ENCODE data around the gene TXNL4B. TPM values are rescaled to one million over a fixed set of nuclear protein-coding genes. Genes with fewer than 3 reads are reported as not detected.

TXNL4B gene
- polyA plus RNA-seq, 3 donors, result 6.4 to 10.9 (median 7.0) TPM

DNA sequence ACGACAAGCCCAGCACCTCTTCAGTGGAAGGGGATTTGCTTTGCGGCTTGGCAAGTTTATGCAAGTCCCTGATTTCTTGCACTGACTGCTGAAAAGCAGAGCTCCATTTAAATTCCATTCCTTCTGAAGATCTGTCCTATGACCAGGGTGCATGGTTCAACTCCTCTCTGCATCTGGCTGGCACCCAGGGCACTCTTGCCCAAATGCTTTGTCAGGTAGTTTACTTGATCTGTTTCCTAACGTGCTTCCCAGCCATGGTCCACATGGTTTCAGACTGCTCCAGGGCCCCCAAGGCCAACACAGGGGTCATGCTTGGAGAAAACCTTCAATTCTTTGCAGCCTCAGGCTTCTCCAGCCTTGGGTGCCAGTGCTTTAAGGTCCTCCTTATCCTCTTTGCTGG, 50.4 kb downstream of the TXNL4B start:
- H3K4me3 Mint-ChIP-seq, result no peak overlapping the region
- WGBS (ENCODE audit: insufficient coverage), result 93% methylated on average over 3 of the region's 3 CpGs
- peaks cover 8 to 12% of the 10 kb centered on the region in 2 donors for H3K36me3 Mint-ChIP-seq
- H3K9me3 Mint-ChIP-seq, result peaks cover 0 to 8% (median 3%) of the 10 kb centered on the region in 7 donors
- H4K20me1 ChIP-seq (ENCODE audit: insufficient read depth, low read length), result no peaks in the 10 kb centered on the region
- H3K27ac ChIP-seq (ENCODE audit: low read depth in 1 of 2, low read length in 2 of 2), result no peak overlapping the region
- intact Hi-C loops (cut with micrococcal nuclease), result no loop called here
- no peak overlapping the region for H3K4me3 ChIP-seq (replicated peaks in 1 of 3; ENCODE audit: low read depth in 2 of 3, low read length in 3 of 3)
- no peak overlapping the region for H2AFZ ChIP-seq (ENCODE audit: insufficient read depth, low read depth, low read length, poor library complexity, severe bottlenecking)
- H3K9ac ChIP-seq (ENCODE audit: insufficient read depth, low read length, poor library complexity, severe bottlenecking), result no peak overlapping the region
- H3K4me1 Mint-ChIP-seq, result peaks cover 10% of the 10 kb centered on the region
- H3K9me3 ChIP-seq (replicated peaks in 1 of 2; ENCODE audit: control insufficient read depth in 1 of 2, insufficient read depth in 1 of 2, low read length in 2 of 2), result no peaks in the 10 kb centered on the region
- TF ChIP-seq, protein P1, sequence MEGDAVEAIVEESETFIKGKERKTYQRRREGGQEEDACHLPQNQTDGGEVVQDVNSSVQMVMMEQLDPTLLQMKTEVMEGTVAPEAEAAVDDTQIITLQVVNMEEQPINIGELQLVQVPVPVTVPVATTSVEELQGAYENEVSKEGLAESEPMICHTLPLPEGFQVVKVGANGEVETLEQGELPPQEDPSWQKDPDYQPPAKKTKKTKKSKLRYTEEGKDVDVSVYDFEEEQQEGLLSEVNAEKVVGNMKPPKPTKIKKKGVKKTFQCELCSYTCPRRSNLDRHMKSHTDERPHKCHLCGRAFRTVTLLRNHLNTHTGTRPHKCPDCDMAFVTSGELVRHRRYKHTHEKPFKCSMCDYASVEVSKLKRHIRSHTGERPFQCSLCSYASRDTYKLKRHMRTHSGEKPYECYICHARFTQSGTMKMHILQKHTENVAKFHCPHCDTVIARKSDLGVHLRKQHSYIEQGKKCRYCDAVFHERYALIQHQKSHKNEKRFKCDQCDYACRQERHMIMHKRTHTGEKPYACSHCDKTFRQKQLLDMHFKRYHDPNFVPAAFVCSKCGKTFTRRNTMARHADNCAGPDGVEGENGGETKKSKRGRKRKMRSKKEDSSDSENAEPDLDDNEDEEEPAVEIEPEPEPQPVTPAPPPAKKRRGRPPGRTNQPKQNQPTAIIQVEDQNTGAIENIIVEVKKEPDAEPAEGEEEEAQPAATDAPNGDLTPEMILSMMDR (IDR thresholded peaks at IDR 0.05), result no peak
- H3K27me3 Mint-ChIP-seq (ENCODE audit: low read depth in 3 of 3), result peaks cover 0 to 3% (median 2%) of the 10 kb centered on the region in 3 donors
- H3K4me2 ChIP-seq (replicated peaks; ENCODE audit: extremely low read depth, low read length, poor library complexity, severe bottlenecking), result no peak overlapping the region
- H3K4me1 ChIP-seq (ENCODE audit: control insufficient read depth in 1 of 2, insufficient read depth in 2 of 2, low read length in 2 of 2), result no peaks in the 10 kb centered on the region
- no peaks in the 10 kb centered on the region for H3K79me2 ChIP-seq (ENCODE audit: insufficient read depth, low read length)
- no peak overlapping the region for H3K27ac Mint-ChIP-seq
- DNase-seq, result no peak
- no peaks in the 10 kb centered on the region for H3K36me3 ChIP-seq (replicated peaks in 1 of 2; ENCODE audit: control insufficient read depth in 1 of 2, insufficient read depth in 2 of 2, low read length in 2 of 2)
- no peaks in the 10 kb centered on the region for H3K27me3 ChIP-seq (ENCODE audit: control insufficient read depth in 2 of 2, insufficient read depth in 2 of 2, low read length in 2 of 2)

DNA sequence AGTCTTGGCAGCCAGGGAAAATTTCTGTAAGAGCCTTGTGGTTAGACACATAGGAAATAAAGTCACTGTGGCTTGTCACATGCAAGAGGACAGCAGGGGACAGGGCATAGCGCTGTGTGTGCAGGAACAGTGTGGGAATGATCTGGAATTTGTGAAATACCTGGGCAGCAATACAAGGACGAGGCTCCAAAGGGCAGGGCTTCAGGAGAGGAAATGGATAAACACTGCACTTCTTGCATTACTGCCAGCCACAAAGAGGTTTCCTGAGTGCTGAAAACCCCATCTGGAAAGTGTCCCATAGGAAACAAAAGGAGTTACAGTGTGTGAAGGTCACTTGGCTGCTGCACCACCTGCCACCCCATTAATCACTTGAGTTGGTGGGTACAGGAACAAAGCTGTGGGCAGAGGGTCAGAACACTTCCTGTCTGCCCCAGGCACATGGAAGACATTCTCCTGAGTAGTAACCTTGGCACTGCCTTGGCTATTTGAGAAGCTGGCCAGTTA, 51.2 kb downstream of the TXNL4B start:
- Histone ChIP-seq H3K4me1 (ENCODE audit: control insufficient read depth in 1 of 2, insufficient read depth in 2 of 2, low read length in 2 of 2) (no peaks in the 10 kb centered on the region), H3K4me2 (replicated peaks; ENCODE audit: extremely low read depth, low read length, poor library complexity, severe bottlenecking) (no peak overlapping the region), H4K20me1 (ENCODE audit: insufficient read depth, low read length) (no peaks in the 10 kb centered on the region), H2AFZ (ENCODE audit: insufficient read depth, low read depth, low read length, poor library complexity, severe bottlenecking) (no peak overlapping the region), H3K79me2 (ENCODE audit: insufficient read depth, low read length) (no peaks in the 10 kb centered on the region), H3K4me3 (replicated peaks in 1 of 3; ENCODE audit: low read depth in 2 of 3, low read length in 3 of 3) (no peak overlapping the region), H3K36me3 (replicated peaks in 1 of 2; ENCODE audit: control insufficient read depth in 1 of 2, insufficient read depth in 2 of 2, low read length in 2 of 2) (no peaks in the 10 kb centered on the region), H3K27me3 (ENCODE audit: control insufficient read depth in 2 of 2, insufficient read depth in 2 of 2, low read length in 2 of 2) (no peaks in the 10 kb centered on the region), H3K9me3 (replicated peaks in 1 of 2; ENCODE audit: control insufficient read depth in 1 of 2, insufficient read depth in 1 of 2, low read length in 2 of 2) (no peaks in the 10 kb centered on the region), H3K27ac (ENCODE audit: low read depth in 1 of 2, low read length in 2 of 2) (no peak overlapping the region), H3K9ac (ENCODE audit: insufficient read depth, low read length, poor library complexity, severe bottlenecking) (no peak overlapping the region)
- peaks cover 0 to 5% (median 2%) of the 10 kb centered on the region in 3 donors for H3K27me3 Mint-ChIP-seq (ENCODE audit: low read depth in 3 of 3)
- H3K36me3 Mint-ChIP-seq, result peaks cover 8 to 12% of the 10 kb centered on the region in 2 donors
- H3K9me3 Mint-ChIP-seq, result peaks cover 0 to 5% (median 0%) of the 10 kb centered on the region in 7 donors
- DNase-seq, result no peak
- WGBS (ENCODE audit: insufficient coverage), result 0% methylated on average over 2 of the region's 2 CpGs
- no peak overlapping the region for H3K27ac Mint-ChIP-seq
- H3K4me1 Mint-ChIP-seq, result peaks cover 10% of the 10 kb centered on the region
- TF ChIP-seq, protein P1 (IDR thresholded peaks at IDR 0.05), result no peak
- H3K4me3 Mint-ChIP-seq, result no peak overlapping the region
- intact Hi-C loops (cut with micrococcal nuclease), result no loop called here

Measured in CD14-positive monocyte (primary cell).